ENCODE results near the gene CHST13. TPM values are rescaled to one million over a fixed set of nuclear protein-coding genes. Genes with fewer than 3 reads are reported as not detected.

The CHST13 gene
- total RNA-seq, 1 donor from 2014 or later: 0.64 TPM

DNA sequence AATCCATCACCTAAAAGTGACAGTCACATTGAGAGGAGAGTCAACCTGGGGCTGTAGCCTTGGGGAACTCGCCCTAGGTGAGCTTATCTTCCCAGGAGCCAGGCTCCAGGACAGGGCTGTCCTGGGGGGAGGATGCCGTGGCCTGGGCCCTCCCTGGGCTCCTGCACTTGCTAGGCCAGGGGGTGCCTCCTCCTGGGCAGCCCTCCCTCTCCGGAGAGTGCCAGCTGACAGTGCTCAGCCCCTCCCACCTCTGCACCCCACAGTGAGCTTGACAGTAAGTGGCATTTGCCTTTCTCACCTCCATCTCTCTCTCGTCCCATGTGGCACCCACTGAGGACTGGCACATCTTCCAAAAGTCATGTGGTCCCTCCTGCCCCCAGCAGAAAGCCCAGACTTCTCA lies 25.5 kb upstream of the CHST13 start:
- intact Hi-C loops (cut with DNase I): no loop called here
- ATAC-seq: no peak
- H3K36me3 ChIP-seq: no peaks in the 10 kb centered on the region

DNA sequence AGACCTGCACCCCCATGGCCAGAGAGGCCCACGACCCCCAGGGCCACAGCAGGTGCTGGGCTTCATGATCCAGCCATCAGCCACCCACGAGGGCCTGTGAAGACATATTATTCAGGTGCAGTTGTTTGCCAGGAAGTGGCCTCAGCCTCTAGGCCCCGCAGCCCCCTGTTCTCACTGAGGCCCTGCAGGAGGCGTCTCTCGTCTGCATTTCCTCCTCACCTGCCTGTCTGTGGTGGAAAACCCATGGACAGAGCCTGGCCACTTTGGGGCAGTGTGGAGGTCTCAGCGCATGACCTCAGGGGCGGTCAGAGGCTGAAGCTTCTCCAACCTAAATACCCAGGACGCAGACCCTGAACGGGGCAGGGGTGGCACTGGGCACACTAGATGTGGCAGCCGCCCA lies 25.0 kb upstream of the CHST13 start:
- DNase-seq: no peak

More for the DNA sequence above, 25.5 kb upstream of the CHST13 start:
- Histone ChIP-seq H3K4me3 (no peak overlapping the region), H3K27me3 (no peaks in the 10 kb centered on the region), H3K27ac (no peak overlapping the region), H3K4me1 (no peaks in the 10 kb centered on the region), H3K9me3 (no peaks in the 10 kb centered on the region)
- no peak for DNase-seq
- TF ChIP-seq, protein P1, sequence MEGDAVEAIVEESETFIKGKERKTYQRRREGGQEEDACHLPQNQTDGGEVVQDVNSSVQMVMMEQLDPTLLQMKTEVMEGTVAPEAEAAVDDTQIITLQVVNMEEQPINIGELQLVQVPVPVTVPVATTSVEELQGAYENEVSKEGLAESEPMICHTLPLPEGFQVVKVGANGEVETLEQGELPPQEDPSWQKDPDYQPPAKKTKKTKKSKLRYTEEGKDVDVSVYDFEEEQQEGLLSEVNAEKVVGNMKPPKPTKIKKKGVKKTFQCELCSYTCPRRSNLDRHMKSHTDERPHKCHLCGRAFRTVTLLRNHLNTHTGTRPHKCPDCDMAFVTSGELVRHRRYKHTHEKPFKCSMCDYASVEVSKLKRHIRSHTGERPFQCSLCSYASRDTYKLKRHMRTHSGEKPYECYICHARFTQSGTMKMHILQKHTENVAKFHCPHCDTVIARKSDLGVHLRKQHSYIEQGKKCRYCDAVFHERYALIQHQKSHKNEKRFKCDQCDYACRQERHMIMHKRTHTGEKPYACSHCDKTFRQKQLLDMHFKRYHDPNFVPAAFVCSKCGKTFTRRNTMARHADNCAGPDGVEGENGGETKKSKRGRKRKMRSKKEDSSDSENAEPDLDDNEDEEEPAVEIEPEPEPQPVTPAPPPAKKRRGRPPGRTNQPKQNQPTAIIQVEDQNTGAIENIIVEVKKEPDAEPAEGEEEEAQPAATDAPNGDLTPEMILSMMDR (IDR thresholded peaks at IDR 0.05): no peak

DNA sequence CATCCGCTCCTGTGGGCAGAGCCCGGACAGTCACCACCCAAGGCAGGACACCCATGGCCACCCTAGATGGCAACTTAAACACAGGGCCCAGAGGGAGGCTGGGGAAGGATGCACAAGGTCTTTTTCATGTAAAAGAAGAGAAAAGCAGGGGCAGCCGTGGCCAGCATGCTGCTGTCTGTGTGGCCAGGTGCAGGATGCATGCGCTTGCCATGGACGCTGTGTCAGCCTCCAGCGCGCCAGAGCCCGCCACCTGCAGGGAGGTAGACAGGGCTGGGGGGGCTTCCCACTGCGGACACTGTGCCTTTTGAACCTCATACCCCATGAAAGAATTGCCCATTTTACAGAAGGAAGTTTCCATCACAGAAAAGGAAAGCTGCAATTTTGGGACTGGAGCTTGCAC lies 24.6 kb upstream of the CHST13 start:
- no peak for ATAC-seq
- no peak overlapping the region for H3K27ac ChIP-seq
- no peaks in the 10 kb centered on the region for H3K27me3 ChIP-seq
- DNase-seq: no peak
- no peaks in the 10 kb centered on the region for H3K4me1 ChIP-seq
- no peaks in the 10 kb centered on the region for H3K36me3 ChIP-seq
- H3K9me3 ChIP-seq: no peaks in the 10 kb centered on the region
- H3K4me3 ChIP-seq: no peak overlapping the region
- intact Hi-C loops (cut with DNase I): no loop called here
- TF ChIP-seq, protein P1 (IDR thresholded peaks at IDR 0.05): no peak

More for the DNA sequence above, 25.0 kb upstream of the CHST13 start:
- Histone ChIP-seq H3K36me3 (no peaks in the 10 kb centered on the region), H3K4me1 (no peaks in the 10 kb centered on the region), H3K27ac (no peak overlapping the region), H3K9me3 (no peaks in the 10 kb centered on the region), H3K27me3 (no peaks in the 10 kb centered on the region), H3K4me3 (no peak overlapping the region)
- TF ChIP-seq, protein P1 (IDR thresholded peaks at IDR 0.05): no peak
- no peak for ATAC-seq
- intact Hi-C loops (cut with DNase I): no loop called here

DNA sequence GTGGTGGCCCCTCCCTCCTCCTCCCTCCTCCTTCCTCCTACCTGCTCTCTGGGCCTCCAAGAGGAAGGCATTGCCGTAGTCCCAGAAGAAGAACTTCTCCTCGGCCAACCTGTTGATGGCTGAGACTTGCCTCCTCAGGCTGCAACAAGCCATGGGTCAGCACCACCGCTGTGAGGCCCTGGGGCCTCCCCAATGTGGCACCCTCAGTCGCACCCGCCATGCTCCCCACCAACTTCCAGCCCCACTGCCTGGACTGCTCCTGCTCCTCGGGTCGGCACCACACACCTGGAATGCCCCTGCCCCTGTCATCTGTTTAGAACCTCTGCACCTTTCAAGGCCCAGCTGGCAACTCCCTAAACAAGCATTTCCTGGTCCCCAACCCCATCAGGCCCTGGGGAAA lies 23.9 kb upstream of the CHST13 start:
- no peaks in the 10 kb centered on the region for H3K9me3 ChIP-seq
- no peak overlapping the region for H3K4me3 ChIP-seq
- H3K36me3 ChIP-seq: no peaks in the 10 kb centered on the region
- DNase-seq (no peak), ATAC-seq (no peak)
- intact Hi-C loops (cut with DNase I): no loop called here
- H3K4me1 ChIP-seq: no peaks in the 10 kb centered on the region
- H3K27ac ChIP-seq: no peak overlapping the region
- TF ChIP-seq, protein P1 (IDR thresholded peaks at IDR 0.05): no peak
- no peaks in the 10 kb centered on the region for H3K27me3 ChIP-seq

DNA sequence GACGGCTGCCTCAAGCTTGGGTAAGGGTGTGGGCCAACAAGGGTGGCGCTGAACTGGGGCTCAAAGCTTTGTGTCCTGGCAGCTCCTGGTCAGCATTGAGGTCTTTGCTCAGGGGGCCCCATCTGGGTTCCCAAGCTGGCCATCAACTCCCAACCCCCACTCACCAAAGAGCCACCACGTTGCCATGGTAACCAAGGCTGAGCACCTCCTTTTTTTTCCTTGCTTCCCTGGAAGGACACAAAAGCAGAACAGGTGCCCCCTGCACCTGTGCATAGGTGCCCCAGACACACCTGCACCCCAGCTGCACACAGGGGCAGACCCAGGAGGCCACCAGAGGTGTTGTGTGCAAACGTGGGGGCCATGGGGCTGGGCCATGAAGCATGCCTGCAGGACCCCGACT lies 22.9 kb upstream of the CHST13 start:
- Histone ChIP-seq H3K9me3 (no peaks in the 10 kb centered on the region), H3K4me1 (no peaks in the 10 kb centered on the region), H3K36me3 (no peaks in the 10 kb centered on the region), H3K4me3 (no peak overlapping the region), H3K27ac (no peak overlapping the region), H3K27me3 (no peaks in the 10 kb centered on the region)
- intact Hi-C loops (cut with DNase I): no loop called here
- ATAC-seq (no peak), DNase-seq (no peak)
- TF ChIP-seq, protein P1 (IDR thresholded peaks at IDR 0.05): no peak

DNA sequence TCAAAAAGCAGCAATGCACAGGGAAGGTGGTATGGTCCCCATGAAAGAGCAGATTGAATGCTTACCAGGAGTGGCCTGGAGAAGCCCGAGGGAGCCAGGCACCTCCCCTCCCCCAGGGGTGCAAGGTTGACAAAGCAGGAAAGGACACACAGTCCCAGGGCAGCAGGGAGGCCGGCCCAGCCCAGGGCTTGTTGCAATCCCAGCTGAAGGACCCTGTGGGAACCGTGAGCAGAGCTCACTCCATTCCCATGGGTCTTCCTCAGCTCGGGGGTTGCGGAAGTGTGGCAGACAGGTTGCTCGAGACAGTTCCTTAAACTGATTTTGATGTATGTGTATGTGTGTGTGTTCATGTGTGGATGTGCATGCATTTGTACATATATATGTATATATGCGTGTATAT lies 22.2 kb upstream of the CHST13 start:
- Histone ChIP-seq H3K27me3 (no peaks in the 10 kb centered on the region), H3K27ac (no peak overlapping the region)

More for the DNA sequence above, 22.2 kb upstream of the CHST13 start:
- H3K4me1 ChIP-seq: no peaks in the 10 kb centered on the region
- H3K36me3 ChIP-seq: no peaks in the 10 kb centered on the region
- ATAC-seq: peak; percentile 35
- TF ChIP-seq, protein P1 (IDR thresholded peaks at IDR 0.05): no peak
- H3K9me3 ChIP-seq: no peaks in the 10 kb centered on the region
- DNase-seq: no peak
- H3K4me3 ChIP-seq: no peak overlapping the region
- intact Hi-C loops (cut with DNase I): no loop called here

Data from upper lobe of right lung (tissue), 1 donor.